GM23338 (cell line): ENCODE measurements around the gene CHMP5.

Experiments used
- CREB1 ChIP-seq: fragments of 250-450 bp; sonication (Bioruptor Pico); IDR thresholded peaks from 2 replicates; pipeline ENCODE4 v1.5.0; 2020; ENCODE audit warnings: low read depth, mild to moderate bottlenecking, moderate library complexity
- EZH2 ChIP-seq: fragments of 200-600 bp; sonication (generic); IDR thresholded peaks from one replicate; pipeline ENCODE4 v1.8.0; 2017; ENCODE audit warnings: antibody characterized with exemption, mild to moderate bottlenecking, low read depth; ENCODE audit not compliant: unreplicated experiment
- EZH2phosphoT487 ChIP-seq: fragments of 200-600 bp; sonication (generic); IDR thresholded peaks from one replicate; pipeline ENCODE4 v1.8.1; 2018; ENCODE audit warnings: antibody characterized with exemption; ENCODE audit not compliant: unreplicated experiment
- JUNB ChIP-seq: IDR thresholded peaks from one replicate; pipeline ENCODE4 v1.6.1; 2016; ENCODE audit warnings: antibody characterized with exemption; ENCODE audit not compliant: unreplicated experiment
- POLR2AphosphoS5 ChIP-seq: IDR thresholded peaks from 2 replicates; pipeline ENCODE4 v1.6.1; 2016; ENCODE audit warnings: antibody characterized with exemption, low read depth
- TF ChIP-seq, protein P1 (sequence below), 2 experiments: fragments of 200-600 bp in 1 of 2; sonication (generic) in 1 of 2; conservative IDR thresholded peaks; 2 replicates each; pipeline versions ENCODE4 v1.5.1 to v1.6.1; 2016 to 2017; ENCODE audit warnings: antibody characterized with exemption in 2 of 2, low read depth in 2 of 2, mild to moderate bottlenecking in 2 of 2, moderate library complexity in 1 of 2
- TF ChIP-seq, protein P2 (sequence below): IDR thresholded peaks from one replicate; pipeline ENCODE4 v1.6.1; 2018; ENCODE audit warnings: antibody characterized with exemption; ENCODE audit not compliant: unreplicated experiment

- TF ChIP-seq EZH2 (no peak), POLR2AphosphoS5 (no peak), EZH2phosphoT487 (no peak), JUNB (no peak), CREB1 (CRISPR knock-in tag) (no peak)
- TF ChIP-seq, protein P1, sequence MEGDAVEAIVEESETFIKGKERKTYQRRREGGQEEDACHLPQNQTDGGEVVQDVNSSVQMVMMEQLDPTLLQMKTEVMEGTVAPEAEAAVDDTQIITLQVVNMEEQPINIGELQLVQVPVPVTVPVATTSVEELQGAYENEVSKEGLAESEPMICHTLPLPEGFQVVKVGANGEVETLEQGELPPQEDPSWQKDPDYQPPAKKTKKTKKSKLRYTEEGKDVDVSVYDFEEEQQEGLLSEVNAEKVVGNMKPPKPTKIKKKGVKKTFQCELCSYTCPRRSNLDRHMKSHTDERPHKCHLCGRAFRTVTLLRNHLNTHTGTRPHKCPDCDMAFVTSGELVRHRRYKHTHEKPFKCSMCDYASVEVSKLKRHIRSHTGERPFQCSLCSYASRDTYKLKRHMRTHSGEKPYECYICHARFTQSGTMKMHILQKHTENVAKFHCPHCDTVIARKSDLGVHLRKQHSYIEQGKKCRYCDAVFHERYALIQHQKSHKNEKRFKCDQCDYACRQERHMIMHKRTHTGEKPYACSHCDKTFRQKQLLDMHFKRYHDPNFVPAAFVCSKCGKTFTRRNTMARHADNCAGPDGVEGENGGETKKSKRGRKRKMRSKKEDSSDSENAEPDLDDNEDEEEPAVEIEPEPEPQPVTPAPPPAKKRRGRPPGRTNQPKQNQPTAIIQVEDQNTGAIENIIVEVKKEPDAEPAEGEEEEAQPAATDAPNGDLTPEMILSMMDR (conservative IDR thresholded peaks at IDR 0.05; ENCODE audit: low read depth in 2 of 2) = no peak
- TF ChIP-seq, protein P2, sequence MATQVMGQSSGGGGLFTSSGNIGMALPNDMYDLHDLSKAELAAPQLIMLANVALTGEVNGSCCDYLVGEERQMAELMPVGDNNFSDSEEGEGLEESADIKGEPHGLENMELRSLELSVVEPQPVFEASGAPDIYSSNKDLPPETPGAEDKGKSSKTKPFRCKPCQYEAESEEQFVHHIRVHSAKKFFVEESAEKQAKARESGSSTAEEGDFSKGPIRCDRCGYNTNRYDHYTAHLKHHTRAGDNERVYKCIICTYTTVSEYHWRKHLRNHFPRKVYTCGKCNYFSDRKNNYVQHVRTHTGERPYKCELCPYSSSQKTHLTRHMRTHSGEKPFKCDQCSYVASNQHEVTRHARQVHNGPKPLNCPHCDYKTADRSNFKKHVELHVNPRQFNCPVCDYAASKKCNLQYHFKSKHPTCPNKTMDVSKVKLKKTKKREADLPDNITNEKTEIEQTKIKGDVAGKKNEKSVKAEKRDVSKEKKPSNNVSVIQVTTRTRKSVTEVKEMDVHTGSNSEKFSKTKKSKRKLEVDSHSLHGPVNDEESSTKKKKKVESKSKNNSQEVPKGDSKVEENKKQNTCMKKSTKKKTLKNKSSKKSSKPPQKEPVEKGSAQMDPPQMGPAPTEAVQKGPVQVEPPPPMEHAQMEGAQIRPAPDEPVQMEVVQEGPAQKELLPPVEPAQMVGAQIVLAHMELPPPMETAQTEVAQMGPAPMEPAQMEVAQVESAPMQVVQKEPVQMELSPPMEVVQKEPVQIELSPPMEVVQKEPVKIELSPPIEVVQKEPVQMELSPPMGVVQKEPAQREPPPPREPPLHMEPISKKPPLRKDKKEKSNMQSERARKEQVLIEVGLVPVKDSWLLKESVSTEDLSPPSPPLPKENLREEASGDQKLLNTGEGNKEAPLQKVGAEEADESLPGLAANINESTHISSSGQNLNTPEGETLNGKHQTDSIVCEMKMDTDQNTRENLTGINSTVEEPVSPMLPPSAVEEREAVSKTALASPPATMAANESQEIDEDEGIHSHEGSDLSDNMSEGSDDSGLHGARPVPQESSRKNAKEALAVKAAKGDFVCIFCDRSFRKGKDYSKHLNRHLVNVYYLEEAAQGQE = no peak
Observed at GRCh38 chr9:33291031-33291397, 26.2 kb downstream of the CHMP5 start.
